Measurements from ENCODE around the gene FYN. TPM values are rescaled to one million over a fixed set of nuclear protein-coding genes. Genes with fewer than 3 reads are reported as not detected.

The FYN gene
- total and polyA plus RNA-seq, 9 of the 15 experiments (the other 6 are each of a cell fraction or from before 2014, with no cell fraction given) = 2.9 to 22.1 (median 11.4) TPM

GRCh38 chr6:111809264-111809663 is 64.0 kb downstream of the FYN start:
- no peak overlapping the region for H2AFZ ChIP-seq (ENCODE audit: low read depth, low read length)
- no peak overlapping the region for H3K4me3 ChIP-seq
- DNase-seq (ENCODE audit: extremely low read depth in 1 of 4, low spot score in 3 of 4) (no peak), FAIRE-seq (no peak), ATAC-seq (no peak)
- 27% methylated on average over 5 of the region's 5 CpGs for WGBS (ENCODE audit: insufficient coverage, low coverage, missing lambda C conversion rate)
- no peak overlapping the region for H3K9ac ChIP-seq (ENCODE audit: insufficient read depth in 1 of 2, low read depth in 2 of 2, low read length in 2 of 2)
- H3K4me2 ChIP-seq (ENCODE audit: insufficient read depth, low read length) = no peak overlapping the region
- peaks cover 0 to 20% of the 10 kb centered on the region in 2 experiments; a peak in 3 of 5 replicates for H3K4me1 ChIP-seq (replicated peaks in 1 of 2; ENCODE audit: control insufficient read depth in 2 of 2, insufficient read depth in 2 of 2, low read length in 2 of 2)
- no peaks in the 10 kb centered on the region for H3K9me3 ChIP-seq (replicated peaks; ENCODE audit: control insufficient read depth, insufficient read depth, low read depth, low read length)
- TF ChIP-seq NR2C1 (IDR thresholded peaks at IDR 0.05) (no peak), NR2C1 (tag; IDR thresholded peaks at IDR 0.05) (no peak), POLR3G (IDR thresholded peaks at IDR 0.05; ENCODE audit: extremely low read depth, insufficient read length, insufficient replicate concordance) (no peak)
- H4K20me1 ChIP-seq (replicated peaks; ENCODE audit: control insufficient read depth, insufficient read depth, low read length) = no peaks in the 10 kb centered on the region
- no TSS peak for BruUV-seq (replicated peaks)
- no peaks in the 10 kb centered on the region for H3K9me1 ChIP-seq (ENCODE audit: control insufficient read depth, insufficient read depth, low read length)
- H3K27me3 ChIP-seq (ENCODE audit: control insufficient read depth in 2 of 2, insufficient read depth in 2 of 2, low read length in 2 of 2) = 0 out of 5 replicates have a peak, but pooled peaks cover 0 to 4% of the 10 kb centered on the region in 2 experiments
- CTCF ChIA-PET (ENCODE audit: low intra/inter-chr PET ratio) = no interaction called here
- no peak overlapping the region for H3K27ac ChIP-seq (ENCODE audit: extremely low read depth, low read depth, low read length)
- POLR2A ChIA-PET = interaction anchor here (1.0 kb wide), 1 partner anchor 62 kb away, joined by 3 read pairs; no protein-coding TSS in a partner anchor
- no peaks in the 10 kb centered on the region; the same call in 2 of the 3 replicates for H3K36me3 ChIP-seq (ENCODE audit: control insufficient read depth, insufficient read depth, low read length)
- in situ Hi-C loops (cut with MboI) = no loop called here
- intact Hi-C loops (cut with micrococcal nuclease) = no loop called here
- H3K79me2 ChIP-seq (ENCODE audit: control insufficient read depth, insufficient read depth, low read length) = no peaks in the 10 kb centered on the region

GRCh38 chr6:111808493-111808892 is 64.8 kb downstream of the FYN start:
- CTCF ChIA-PET (ENCODE audit: low intra/inter-chr PET ratio) = no interaction called here
- intact Hi-C loops (cut with micrococcal nuclease) (no loop called here), in situ Hi-C loops (cut with MboI) (no loop called here)
- H4K20me1 ChIP-seq (replicated peaks; ENCODE audit: control insufficient read depth, insufficient read depth, low read length) = no peaks in the 10 kb centered on the region
- no peaks in the 10 kb centered on the region for H3K9me3 ChIP-seq (replicated peaks; ENCODE audit: control insufficient read depth, insufficient read depth, low read depth, low read length)
- H3K4me1 ChIP-seq (replicated peaks in 1 of 2; ENCODE audit: control insufficient read depth in 2 of 2, insufficient read depth in 2 of 2, low read length in 2 of 2) = peaks cover 0 to 26% of the 10 kb centered on the region in 2 experiments; a peak in 3 of 5 replicates
- no peak for DNase-seq (ENCODE audit: extremely low read depth in 1 of 4, low spot score in 3 of 4)
- H3K27me3 ChIP-seq (ENCODE audit: control insufficient read depth in 2 of 2, insufficient read depth in 2 of 2, low read length in 2 of 2) = 0 out of 5 replicates have a peak, but pooled peaks cover 0 to 4% of the 10 kb centered on the region in 2 experiments
- no peak overlapping the region for H3K4me2 ChIP-seq (ENCODE audit: insufficient read depth, low read length)
- BruUV-seq (replicated peaks) = no TSS peak
- POLR2A ChIA-PET = no interaction called here
- H3K79me2 ChIP-seq (ENCODE audit: control insufficient read depth, insufficient read depth, low read length) = no peaks in the 10 kb centered on the region
- ATAC-seq = no peak
- no peaks in the 10 kb centered on the region; the same call in 2 of the 3 replicates for H3K36me3 ChIP-seq (ENCODE audit: control insufficient read depth, insufficient read depth, low read length)
- no peak for FAIRE-seq
- 19% methylated on average over 5 of the region's 5 CpGs for WGBS (ENCODE audit: insufficient coverage, low coverage, missing lambda C conversion rate)
- no peak for TF ChIP-seq ZNF165 (CRISPR knock-in tag; IDR thresholded peaks at IDR 0.05; ENCODE audit: borderline replicate concordance)
- TF ChIP-seq, protein P1, sequence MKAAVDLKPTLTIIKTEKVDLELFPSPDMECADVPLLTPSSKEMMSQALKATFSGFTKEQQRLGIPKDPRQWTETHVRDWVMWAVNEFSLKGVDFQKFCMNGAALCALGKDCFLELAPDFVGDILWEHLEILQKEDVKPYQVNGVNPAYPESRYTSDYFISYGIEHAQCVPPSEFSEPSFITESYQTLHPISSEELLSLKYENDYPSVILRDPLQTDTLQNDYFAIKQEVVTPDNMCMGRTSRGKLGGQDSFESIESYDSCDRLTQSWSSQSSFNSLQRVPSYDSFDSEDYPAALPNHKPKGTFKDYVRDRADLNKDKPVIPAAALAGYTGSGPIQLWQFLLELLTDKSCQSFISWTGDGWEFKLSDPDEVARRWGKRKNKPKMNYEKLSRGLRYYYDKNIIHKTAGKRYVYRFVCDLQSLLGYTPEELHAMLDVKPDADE (conservative IDR thresholded peaks at IDR 0.05; ENCODE audit: control insufficient read depth, low read depth, low read length) = no peak
- no peak for TF ChIP-seq FUS (optimal IDR thresholded peaks at IDR 0.05; ENCODE audit: low read depth, low read length)
- TF ChIP-seq STAT5A (IDR thresholded peaks at IDR 0.05; ENCODE audit: borderline replicate concordance, low read length) = no peak
- no peak for TF ChIP-seq KHSRP (IDR thresholded peaks at IDR 0.05)
- TF ChIP-seq ZNF354B (CRISPR knock-in tag; IDR thresholded peaks at IDR 0.05) = no peak
- H3K9ac ChIP-seq (ENCODE audit: insufficient read depth in 1 of 2, low read depth in 2 of 2, low read length in 2 of 2) = no peak overlapping the region
- no peaks in the 10 kb centered on the region for H3K9me1 ChIP-seq (ENCODE audit: control insufficient read depth, insufficient read depth, low read length)
- no peak overlapping the region for H2AFZ ChIP-seq (ENCODE audit: low read depth, low read length)
- no peak overlapping the region for H3K4me3 ChIP-seq
- H3K27ac ChIP-seq (ENCODE audit: extremely low read depth, low read depth, low read length) = no peak overlapping the region

Data from K562 (cell line).